ENCODE data around the gene BMPR2. TPM values are rescaled to one million over a fixed set of nuclear protein-coding genes. Genes with fewer than 3 reads are reported as not detected.

The BMPR2 gene
- total and polyA plus RNA-seq, 2 of the 4 experiments (the other 2 are of a cell fraction) = 17.0 to 30.1 TPM

- no CpG with 5 or more reads among the region's 3 CpGs for WGBS, 2 experiments (ENCODE audit: extremely low coverage in 2 of 2, insufficient read length in 1 of 2)
- no peak overlapping the region for H3K4ac ChIP-seq (ENCODE audit: low read depth, low read length)
- H3K4me2 ChIP-seq (ENCODE audit: low read depth, low read length) = no peak overlapping the region
- DNase-seq (no peak), ATAC-seq (ENCODE audit: low read depth) (no peak)
- no peak overlapping the region for H2BK15ac ChIP-seq (ENCODE audit: low read depth, low read length)
- no peak for TF ChIP-seq NFE2L2 (IDR thresholded peaks at IDR 0.05; ENCODE audit: low read depth, low read length)
- TF ChIP-seq CTCF (conservative IDR thresholded peaks at IDR 0.05; ENCODE audit: low read depth, low read length) = no peak
- TF ChIP-seq POLR2A (IDR thresholded peaks at IDR 0.05; ENCODE audit: low read depth, low read length) = no peak
- TF ChIP-seq USF2 (IDR thresholded peaks at IDR 0.05; ENCODE audit: low read depth, low read length) = no peak
- no peak for TF ChIP-seq MAFK (IDR thresholded peaks at IDR 0.05; ENCODE audit: low read depth, low read length)
- no peak for TF ChIP-seq SMC3 (IDR thresholded peaks at IDR 0.05; ENCODE audit: low read depth, low read length)
- no peak for TF ChIP-seq MXI1 (IDR thresholded peaks at IDR 0.05; ENCODE audit: borderline replicate concordance, low read depth, low read length)
- TF ChIP-seq FOS (IDR thresholded peaks at IDR 0.05; ENCODE audit: low read depth, low read length) = no peak
- TF ChIP-seq RFX5 (IDR thresholded peaks at IDR 0.05; ENCODE audit: low read depth, low read length) = no peak
- TF ChIP-seq CHD1 (IDR thresholded peaks at IDR 0.05; ENCODE audit: low read depth, low read length) = no peak
- TF ChIP-seq MAZ (IDR thresholded peaks at IDR 0.05; ENCODE audit: borderline replicate concordance, low read depth, low read length) = no peak
- no peak for TF ChIP-seq CEBPB (IDR thresholded peaks at IDR 0.05; ENCODE audit: low read depth, low read length)
- no peak for TF ChIP-seq RCOR1 (IDR thresholded peaks at IDR 0.05; ENCODE audit: insufficient replicate concordance, low read length)
- H3K36me3 ChIP-seq (ENCODE audit: control insufficient read depth, insufficient read depth, low read length) = no peaks in the 10 kb centered on the region
- H2AK5ac ChIP-seq (ENCODE audit: low read depth, low read length) = no peak overlapping the region; the same call in 1 of the 2 replicates
- H3K56ac ChIP-seq (ENCODE audit: extremely low read depth, insufficient read depth, low read length) = no peak overlapping the region
- ChIA-PET POLR2A (ENCODE audit: unreplicated experiment) (no interaction called here), CTCF (no interaction called here)
- H2BK5ac ChIP-seq (ENCODE audit: low read depth, low read length, poor library complexity, severe bottlenecking) = no peak overlapping the region
- H2BK20ac ChIP-seq (ENCODE audit: low read depth, low read length) = no peak overlapping the region
- H3K18ac ChIP-seq (ENCODE audit: low read depth, low read length) = no peak overlapping the region
- no peak overlapping the region for H4K5ac ChIP-seq (ENCODE audit: low read depth, low read length)
- peaks cover 21 to 56% of the 10 kb centered on the region in 2 experiments for H3K79me1 ChIP-seq (ENCODE audit: low read depth in 1 of 2, low read length in 2 of 2)
- H2AK9ac ChIP-seq (replicated peaks; ENCODE audit: low read depth, low read length, poor library complexity) = no peak overlapping the region
- dilution Hi-C loops (cut with HindIII; ENCODE audit: low sequenced_read_pairs, unreplicated experiment) = no loop called here
- peaks cover 4% of the 10 kb centered on the region for H3K4me1 ChIP-seq (ENCODE audit: control insufficient read depth, insufficient read depth, low read length)
- intact Hi-C loops (cut with micrococcal nuclease) = no loop called here
- no TSS peak for BruUV-seq (replicated peaks)
- H2AFZ ChIP-seq (replicated peaks; ENCODE audit: low read length, poor library complexity) = no peak overlapping the region
- H3K14ac ChIP-seq (replicated peaks; ENCODE audit: low read depth, low read length) = no peak overlapping the region
- H2BK120ac ChIP-seq (ENCODE audit: low read depth, low read length) = no peak overlapping the region
- no peak overlapping the region for H4K8ac ChIP-seq (ENCODE audit: low read depth in 2 of 2, low read length in 2 of 2)
- H3K23ac ChIP-seq (ENCODE audit: low read depth, low read length) = no peak overlapping the region
- H3K9ac ChIP-seq (ENCODE audit: low read depth, low read length) = no peak overlapping the region
- H4K20me1 ChIP-seq (ENCODE audit: insufficient read depth, low read length) = peaks cover 32% of the 10 kb centered on the region
- no peak overlapping the region for H4K91ac ChIP-seq (ENCODE audit: insufficient read depth, low read depth, low read length)
- no peaks in the 10 kb centered on the region for H3K27me3 ChIP-seq (ENCODE audit: control insufficient read depth, insufficient read depth, low read length)
- in situ Hi-C loops (cut with MboI; ENCODE audit: low sequenced_read_pairs) = no loop called here
- peaks cover 5% of the 10 kb centered on the region for H3K9me1 ChIP-seq (ENCODE audit: insufficient read depth, low read length)
- no peaks in the 10 kb centered on the region for H3K9me3 ChIP-seq (ENCODE audit: control insufficient read depth, insufficient read depth, low read length)
- no peak overlapping the region for H3K27ac ChIP-seq (ENCODE audit: insufficient read depth, low read length)
- no peak overlapping the region for H3K4me3 ChIP-seq (ENCODE audit: insufficient read depth, low read depth, low read length)
These were observed 73.2 kb downstream of the BMPR2 start for GRCh38 chr2:202449344-202449743.
